ENCODE data around the gene HOXC9. TPM values are rescaled to one million over a fixed set of nuclear protein-coding genes. Genes with fewer than 3 reads are reported as not detected.

The HOXC9 gene
- total and polyA plus RNA-seq, 9 of the 15 experiments (the other 6 are each of a cell fraction or from before 2014, with no cell fraction given), result 1.1 to 10.5 (median 9.3) TPM

- TF ChIP-seq E2F3 (CRISPR knock-in tag; IDR thresholded peaks at IDR 0.05) (no peak), CREB3 (tag; conservative IDR thresholded peaks at IDR 0.05; ENCODE audit: low read depth) (no peak), ZNF354B (CRISPR knock-in tag; IDR thresholded peaks at IDR 0.05) (no peak), HDAC1 (IDR thresholded peaks at IDR 0.05) (no peak), GTF2B (IDR thresholded peaks at IDR 0.05; ENCODE audit: extremely low read depth, insufficient read length) (no peak), ZNF217 (CRISPR knock-in tag; IDR thresholded peaks at IDR 0.05) (no peak), FIP1L1 (IDR thresholded peaks at IDR 0.05; ENCODE audit: low read depth, low read length, poor library complexity, severe bottlenecking) (no peak), RBM34 (IDR thresholded peaks at IDR 0.05; ENCODE audit: borderline replicate concordance, insufficient read depth, low read length) (no peak), MEF2A (IDR thresholded peaks at IDR 0.05; ENCODE audit: control insufficient read depth, low read depth, low read length) (peak; percentile 59; the same call in 1 of the 2 replicates), THRB (CRISPR knock-in tag; conservative IDR thresholded peaks at IDR 0.05) (no peak), TBP (optimal IDR thresholded peaks at IDR 0.05; ENCODE audit: low read depth, low read length) (peak; percentile 58), THRAP3 (IDR thresholded peaks at IDR 0.05; ENCODE audit: borderline replicate concordance) (no peak), KLF10 (CRISPR knock-in tag; IDR thresholded peaks at IDR 0.05) (no peak), XRCC5 (IDR thresholded peaks at IDR 0.05; ENCODE audit: low read depth, low read length) (peak; percentile 20; the same call in 1 of the 2 replicates), TAL1 (IDR thresholded peaks at IDR 0.05) (no peak), ILF3 (IDR thresholded peaks at IDR 0.05; ENCODE audit: borderline replicate concordance) (no peak), NR2C2 (CRISPR knock-in tag; IDR thresholded peaks at IDR 0.05) (no peak), NR2C2 (tag; IDR thresholded peaks at IDR 0.05) (peak; percentile 15; the same call in 1 of the 2 replicates), SRSF3 (IDR thresholded peaks at IDR 0.05; ENCODE audit: insufficient read depth, low read length) (no peak)
- TF ChIP-seq, protein P1, sequence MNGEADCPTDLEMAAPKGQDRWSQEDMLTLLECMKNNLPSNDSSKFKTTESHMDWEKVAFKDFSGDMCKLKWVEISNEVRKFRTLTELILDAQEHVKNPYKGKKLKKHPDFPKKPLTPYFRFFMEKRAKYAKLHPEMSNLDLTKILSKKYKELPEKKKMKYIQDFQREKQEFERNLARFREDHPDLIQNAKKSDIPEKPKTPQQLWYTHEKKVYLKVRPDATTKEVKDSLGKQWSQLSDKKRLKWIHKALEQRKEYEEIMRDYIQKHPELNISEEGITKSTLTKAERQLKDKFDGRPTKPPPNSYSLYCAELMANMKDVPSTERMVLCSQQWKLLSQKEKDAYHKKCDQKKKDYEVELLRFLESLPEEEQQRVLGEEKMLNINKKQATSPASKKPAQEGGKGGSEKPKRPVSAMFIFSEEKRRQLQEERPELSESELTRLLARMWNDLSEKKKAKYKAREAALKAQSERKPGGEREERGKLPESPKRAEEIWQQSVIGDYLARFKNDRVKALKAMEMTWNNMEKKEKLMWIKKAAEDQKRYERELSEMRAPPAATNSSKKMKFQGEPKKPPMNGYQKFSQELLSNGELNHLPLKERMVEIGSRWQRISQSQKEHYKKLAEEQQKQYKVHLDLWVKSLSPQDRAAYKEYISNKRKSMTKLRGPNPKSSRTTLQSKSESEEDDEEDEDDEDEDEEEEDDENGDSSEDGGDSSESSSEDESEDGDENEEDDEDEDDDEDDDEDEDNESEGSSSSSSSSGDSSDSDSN (IDR thresholded peaks at IDR 0.05; ENCODE audit: borderline replicate concordance in 1 of 2, low read depth in 2 of 2, low read length in 2 of 2), result peak; percentile 93 to 97; a peak in 3 of 4 replicates
- TF ChIP-seq, protein P2, sequence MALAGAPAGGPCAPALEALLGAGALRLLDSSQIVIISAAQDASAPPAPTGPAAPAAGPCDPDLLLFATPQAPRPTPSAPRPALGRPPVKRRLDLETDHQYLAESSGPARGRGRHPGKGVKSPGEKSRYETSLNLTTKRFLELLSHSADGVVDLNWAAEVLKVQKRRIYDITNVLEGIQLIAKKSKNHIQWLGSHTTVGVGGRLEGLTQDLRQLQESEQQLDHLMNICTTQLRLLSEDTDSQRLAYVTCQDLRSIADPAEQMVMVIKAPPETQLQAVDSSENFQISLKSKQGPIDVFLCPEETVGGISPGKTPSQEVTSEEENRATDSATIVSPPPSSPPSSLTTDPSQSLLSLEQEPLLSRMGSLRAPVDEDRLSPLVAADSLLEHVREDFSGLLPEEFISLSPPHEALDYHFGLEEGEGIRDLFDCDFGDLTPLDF (CRISPR knock-in tag; IDR thresholded peaks at IDR 0.05), result no peak
Observed at GRCh38 chr12:53995378-53996239, 4.4 kb upstream of the HOXC9 start (continued).
